B cell (primary cell): ENCODE data around the gene ANKRD44. TPM values are rescaled to one million over a fixed set of nuclear protein-coding genes. Genes with fewer than 3 reads are reported as not detected.

ENCODE experiments used
- ATAC-seq: fragments of 200-7000 bp; cut with Tn5 transposase; one replicate; pipeline ENCODE4 v1.10.0; 2021; ENCODE audit warnings: low read depth, mild to moderate bottlenecking, moderate number of reproducible peaks, moderate library complexity
- CTCF ChIA-PET: fragments of 350-600 bp; sonication (Branson Sonifier 250); formaldehyde crosslinking; loops from one replicate; lab custom pipeline; 2021; ENCODE audit warnings: antibody characterized with exemption, inconsistent platforms; lab: Charles Lee
- POLR2A ChIA-PET: fragments of 350-600 bp; sonication (Branson Sonifier 250); formaldehyde crosslinking; loops from one replicate; lab custom pipeline; 2021; ENCODE audit warnings: antibody characterized with exemption; lab: Charles Lee
- DNase-seq: peaks from one replicate; pipeline ENCODE4 v3.0.0; 2013
- H2AFZ ChIP-seq: 2 replicates; pipeline ENCODE4 v1.6.1; 2012; ENCODE audit warnings: mild to moderate bottlenecking, low read depth, low read length; ENCODE audit not compliant: insufficient read depth, poor library complexity, severe bottlenecking
- H3K27ac ChIP-seq, 2 donors: 1 replicate in 1 of 2; 2 replicates in 1 of 2; pipeline ENCODE4 v1.5.1; 2012 to 2013; ENCODE audit warnings: low read length in 2 of 2, mild to moderate bottlenecking in 2 of 2, moderate library complexity in 1 of 2
- H3K27me3 ChIP-seq, 4 experiments: fragments of 200-600 bp in 1 of 4; sonication (generic) in 1 of 4; replicated peaks in 1 of 4; 1 replicate in 2 of 4; 2 replicates in 2 of 4; pipeline versions ENCODE4 v1.6.1 to v1.7.0; 2013 to 2016; ENCODE audit warnings: low read length in 3 of 4, mild to moderate bottlenecking in 2 of 4, mixed read lengths in 1 of 4, moderate library complexity in 1 of 4; ENCODE audit not compliant: insufficient read depth in 4 of 4, control insufficient read depth in 3 of 4; ENCODE audit errors: control extremely low read depth in 1 of 4
- H3K36me3 ChIP-seq, 2 experiments: replicated peaks in 1 of 2; 1 replicate in 1 of 2; 2 replicates in 1 of 2; pipeline versions ENCODE4 v1.6.1 to v1.7.1; 2013; ENCODE audit warnings: low read length in 1 of 2; ENCODE audit not compliant: insufficient read depth in 2 of 2, control insufficient read depth in 1 of 2; ENCODE audit errors: control extremely low read depth in 1 of 2, extremely low read depth in 1 of 2
- H3K4me1 ChIP-seq, 2 donors: fragments of 200-600 bp in 1 of 2; sonication (generic) in 1 of 2; 1 replicate in 1 of 2; 2 replicates in 1 of 2; pipeline versions ENCODE4 v1.5.1 to v1.6.1; 2013 to 2017; ENCODE audit warnings: low read length in 2 of 2; ENCODE audit not compliant: control insufficient read depth in 2 of 2, insufficient read depth in 2 of 2
- H3K4me2 ChIP-seq: replicated peaks from 2 replicates; pipeline ENCODE3; 2012; ENCODE audit warnings: mild to moderate bottlenecking, low read depth, low read length; ENCODE audit not compliant: poor library complexity, severe bottlenecking
- H3K4me3 ChIP-seq, 5 experiments: fragments of 200-600 bp in 1 of 5; sonication (generic) in 1 of 5; 1 replicate in 3 of 5; 2 replicates in 2 of 5; pipeline versions ENCODE4 v1.5.1 to v1.7.0; 2011 to 2016; ENCODE audit warnings: low read length in 4 of 5, mild to moderate bottlenecking in 4 of 5, low read depth in 2 of 5, control low read depth in 1 of 5, moderate library complexity in 1 of 5; ENCODE audit not compliant: insufficient read depth in 1 of 5; ENCODE audit errors: control extremely low read depth in 1 of 5, extremely low read depth in 1 of 5
- H3K79me2 ChIP-seq: fragments of 200-600 bp; sonication (generic); one replicate; pipeline ENCODE4 v1.6.0; 2016; ENCODE audit warnings: low read length; ENCODE audit not compliant: control insufficient read depth, insufficient read depth
- H3K9ac ChIP-seq: fragments of 200-600 bp; sonication (generic); 2 replicates; pipeline ENCODE4 v1.6.1; 2017; ENCODE audit warnings: mild to moderate bottlenecking, low read length, moderate library complexity
- H3K9me3 ChIP-seq, 3 donors: one replicate each; pipeline versions ENCODE4 v1.6.1 to v1.7.1; 2013; ENCODE audit warnings: low read length in 2 of 3; ENCODE audit not compliant: control insufficient read depth in 2 of 3, insufficient read depth in 1 of 3; ENCODE audit errors: control extremely low read depth in 1 of 3
- H4K20me1 ChIP-seq: 2 replicates; pipeline ENCODE4 v1.6.0; 2012; ENCODE audit warnings: mild to moderate bottlenecking, low read length; ENCODE audit not compliant: insufficient read depth, control insufficient read depth, poor library complexity, severe bottlenecking
- H3K27ac Mint-ChIP-seq: one replicate; pipeline ENCODE4 v1.8.0; 2021; ENCODE audit warnings: mixed read lengths
- H3K27me3 Mint-ChIP-seq: one replicate; pipeline ENCODE4 v1.8.0; 2021; ENCODE audit warnings: mixed read lengths
- H3K4me1 Mint-ChIP-seq: one replicate; pipeline ENCODE4 v1.8.0; 2021; ENCODE audit warnings: mixed read lengths
- H3K4me3 Mint-ChIP-seq: one replicate; pipeline ENCODE4 v1.8.0; 2021; ENCODE audit warnings: mixed read lengths
- H3K9me3 Mint-ChIP-seq: one replicate; pipeline ENCODE4 v1.8.0; 2022; ENCODE audit warnings: mixed read lengths; ENCODE audit not compliant: insufficient read depth
- CTCF ChIP-seq: fragments of 200-600 bp; IDR thresholded peaks from one replicate; pipeline ENCODE4 v1.8.0; 2022; ENCODE audit warnings: antibody characterized with exemption, mild to moderate bottlenecking
- EZH2 ChIP-seq: IDR thresholded peaks from 2 replicates; pipeline ENCODE4 v1.6.1; 2012; ENCODE audit warnings: borderline replicate concordance, low read depth, mild to moderate bottlenecking, moderate library complexity, low read length; ENCODE audit not compliant: insufficient read depth, poor library complexity, severe bottlenecking
- WGBS: methylation state at CpG from one replicate; pipeline ENCODE4 v1.1.5; 2013; ENCODE audit warnings: missing lambda C conversion rate; ENCODE audit not compliant: insufficient coverage; 5-methylcytosine and 5-hydroxymethylcytosine counted together
- intact Hi-C: fragments of 100-400 bp; cut with micrococcal nuclease; formaldehyde crosslinking; loops from one replicate; pipeline ENCODE4 v1.10.0; 2022
- polyA plus RNA-seq: library from polyadenylated mRNA; depleted of rRNA; stranded (reverse); fragments of >200 nt; gene quantifications from 2 replicates; pipeline ENCODE4 v1.2.3, GENCODE V29; 2012
- total RNA-seq, 2 donors: library from RNA; stranded (reverse); fragments of 120-200 nt in 1 of 2; gene quantifications; 1 replicate in 1 of 2; 2 replicates in 1 of 2; pipeline versions ENCODE4 v1.2.3 to v1.2.4, GENCODE V29; 2013 to 2022

The ANKRD44 gene
- total and polyA plus RNA-seq, 2 donors (not counting 1 experiment from before 2014, with no cell fraction given) = 92.6 to 457 TPM

DNA sequence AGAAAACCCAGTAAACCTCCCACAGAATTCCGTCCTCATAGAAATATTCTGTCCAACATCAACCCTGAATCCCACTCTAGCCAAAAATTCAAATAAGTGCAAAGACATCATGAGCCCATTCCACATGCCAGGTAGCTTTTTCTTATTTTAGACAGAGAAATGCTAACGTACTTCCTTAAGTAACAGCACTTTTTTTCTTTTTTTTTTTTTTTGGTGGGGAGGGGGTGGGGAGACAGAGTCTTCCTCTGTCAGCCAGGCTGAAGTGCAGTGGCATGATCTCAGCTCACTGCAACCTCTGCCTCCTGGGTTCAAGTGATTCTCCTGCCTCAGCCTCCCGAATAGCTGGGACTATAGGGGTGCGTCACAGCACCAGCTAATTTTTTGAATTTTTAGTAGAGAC, 45.5 kb downstream of the ANKRD44 start:
- Histone ChIP-seq H3K27me3 (no peaks in the 10 kb centered on the region), H3K36me3 (peaks cover 0 to 32% of the 10 kb centered on the region in 2 experiments), H3K4me3 (no peak overlapping the region), H3K27ac (peak overlapping the region in 1 of 2 donors; percentile 89), H3K4me2 (peak overlapping the region; percentile 31), H3K9me3 (peaks cover 0 to 6% (median 0%) of the 10 kb centered on the region in 3 donors), H3K79me2 (peaks cover 90% of the 10 kb centered on the region), H4K20me1 (peaks cover 53% of the 10 kb centered on the region), H3K4me1 (peaks cover 80 to 87% of the 10 kb centered on the region in 2 donors), H2AFZ (no peak overlapping the region), H3K9ac (no peak overlapping the region)
- H3K4me1 Mint-ChIP-seq = peaks cover 85% of the 10 kb centered on the region
- ATAC-seq = no peak
- 93% methylated on average over 2 of the region's 4 CpGs for WGBS
- ChIA-PET POLR2A (interaction anchor here (1.2 kb wide), 1 partner anchor 13 kb away, joined by 3 read pairs; no protein-coding TSS in a partner anchor), CTCF (interaction anchor here (0.6 to 3.2 kb wide), 3 partner anchors 35 to 106 kb away, joined by 3 to 13 read pairs (median 3); no protein-coding TSS in a partner anchor)
- no peak for TF ChIP-seq EZH2
- TF ChIP-seq CTCF = no peak
- intact Hi-C loops = loop anchor here (2.0 kb wide), 1 partner anchor 22 kb away; no protein-coding TSS in a partner anchor
- DNase-seq = peak; percentile 31
- H3K27me3 Mint-ChIP-seq = no peaks in the 10 kb centered on the region
- peak overlapping the region; percentile 59 for H3K27ac Mint-ChIP-seq
- no peaks in the 10 kb centered on the region for H3K9me3 Mint-ChIP-seq
- H3K4me3 Mint-ChIP-seq = peak overlapping the region; percentile 14

- H3K79me2 ChIP-seq = peaks cover 88% of the 10 kb centered on the region
- intact Hi-C loops = loop anchor here (2.0 kb wide), 1 partner anchor 22 kb away; no protein-coding TSS in a partner anchor
Measured at GRCh38 chr2:197264332-197264731, 46.2 kb downstream of the ANKRD44 start.

More at GRCh38 chr2:197264332-197264731, 46.2 kb downstream of the ANKRD44 start:
- no peak overlapping the region for H2AFZ ChIP-seq
- DNase-seq = no peak
- POLR2A ChIA-PET = no interaction called here
- peaks cover 79 to 84% of the 10 kb centered on the region in 2 donors for H3K4me1 ChIP-seq
- H3K4me3 Mint-ChIP-seq = no peak overlapping the region
- peaks cover 46% of the 10 kb centered on the region for H4K20me1 ChIP-seq
- 100% methylated on average over 2 of the region's 5 CpGs for WGBS
- no peak overlapping the region for H3K4me3 ChIP-seq
- H3K27me3 Mint-ChIP-seq = no peaks in the 10 kb centered on the region
- no peak overlapping the region for H3K4me2 ChIP-seq
- H3K36me3 ChIP-seq = peaks cover 0 to 32% of the 10 kb centered on the region in 2 experiments
- peak overlapping the region; percentile 85 for H3K27ac Mint-ChIP-seq
- no peaks in the 10 kb centered on the region for H3K27me3 ChIP-seq
- no peak for ATAC-seq
- TF ChIP-seq EZH2 = no peak
- no peak for TF ChIP-seq CTCF
- peaks cover 0 to 6% (median 0%) of the 10 kb centered on the region in 3 donors for H3K9me3 ChIP-seq
- H3K4me1 Mint-ChIP-seq = peaks cover 83% of the 10 kb centered on the region
- H3K9me3 Mint-ChIP-seq = no peaks in the 10 kb centered on the region
- H3K27ac ChIP-seq = peak overlapping the region in 1 of 2 donors; percentile 89
- no peak overlapping the region for H3K9ac ChIP-seq
- CTCF ChIA-PET = interaction anchor here (0.6 to 3.2 kb wide), 3 partner anchors 27 to 42 kb away, joined by 3 to 13 read pairs (median 5); no protein-coding TSS in a partner anchor
